ENCODE measurements around the gene TCF3.

Gene TCF3

GRCh38 chr19:1675633-1676350, 23.4 kb upstream of the TCF3 start:
- Histone ChIP-seq H2BK12ac (ENCODE audit: low read length in 2 of 2) (no peak overlapping the region), H3K4me2 (ENCODE audit: low read length, poor library complexity, severe bottlenecking) (no peak overlapping the region), H3K79me1 (replicated peaks; ENCODE audit: low read length, poor library complexity, severe bottlenecking) (no peaks in the 10 kb centered on the region), H3K27ac (ENCODE audit: low read length, poor library complexity, severe bottlenecking) (no peak overlapping the region), H2BK15ac (ENCODE audit: low read depth, poor library complexity, severe bottlenecking) (no peak overlapping the region), H4K91ac (ENCODE audit: low read length) (no peak overlapping the region), H3K9ac (ENCODE audit: low read length) (no peak overlapping the region), H3K9me3 (ENCODE audit: control insufficient read depth, low read length) (no peaks in the 10 kb centered on the region), H4K8ac (ENCODE audit: low read length) (no peak overlapping the region), H3K18ac (ENCODE audit: low read depth in 1 of 2, low read length in 2 of 2) (no peak overlapping the region), H3K23ac (ENCODE audit: low read length in 2 of 2) (no peak overlapping the region), H3K4me3 (ENCODE audit: insufficient read depth in 1 of 2, low read depth in 1 of 2, low read length in 2 of 2) (no peak overlapping the region), H3K27me3 (ENCODE audit: control insufficient read depth in 1 of 2, insufficient read depth in 1 of 2, low read length in 2 of 2) (peaks cover 63 to 70% of the 10 kb centered on the region in 2 experiments), H3K14ac (ENCODE audit: low read length in 2 of 2) (no peak overlapping the region), H2BK120ac (ENCODE audit: low read depth, low read length) (no peak overlapping the region), H3K36me3 (ENCODE audit: control insufficient read depth in 1 of 2, insufficient read depth in 2 of 2, low read depth in 1 of 2, low read length in 2 of 2) (no peaks in the 10 kb centered on the region), H2AFZ (ENCODE audit: low read depth, low read length) (no peak overlapping the region), H3K4me1 (ENCODE audit: control insufficient read depth, insufficient read depth, low read depth, low read length) (peaks cover 7% of the 10 kb centered on the region), H2BK5ac (ENCODE audit: low read depth, low read length, poor library complexity, severe bottlenecking) (no peak overlapping the region), H2AK5ac (ENCODE audit: low read length, severe bottlenecking) (no peak overlapping the region), H3K4ac (ENCODE audit: low read depth in 1 of 2, low read length in 2 of 2) (no peak overlapping the region)
- no peak for DNase-seq
- 17% methylated on average over 61 of the region's 62 CpGs for WGBS

- no peak overlapping the region for H2BK120ac ChIP-seq (ENCODE audit: low read depth, low read length)
- H2BK15ac ChIP-seq (ENCODE audit: low read depth, poor library complexity, severe bottlenecking) = no peak overlapping the region
- H3K27me3 ChIP-seq (ENCODE audit: control insufficient read depth in 1 of 2, insufficient read depth in 1 of 2, low read length in 2 of 2) = peaks cover 69 to 75% of the 10 kb centered on the region in 2 experiments
- no peak for DNase-seq
- 67% methylated on average over 8 of the region's 8 CpGs for WGBS
- H3K23ac ChIP-seq (ENCODE audit: low read length in 2 of 2) = no peak overlapping the region
- H4K8ac ChIP-seq (ENCODE audit: low read length) = no peak overlapping the region
- H3K4ac ChIP-seq (ENCODE audit: low read depth in 1 of 2, low read length in 2 of 2) = no peak overlapping the region
- no peak overlapping the region for H2AK5ac ChIP-seq (ENCODE audit: low read length, severe bottlenecking)
- no peak overlapping the region for H3K27ac ChIP-seq (ENCODE audit: low read length, poor library complexity, severe bottlenecking)
- H3K79me1 ChIP-seq (replicated peaks; ENCODE audit: low read length, poor library complexity, severe bottlenecking) = no peaks in the 10 kb centered on the region
- no peaks in the 10 kb centered on the region for H3K9me3 ChIP-seq (ENCODE audit: control insufficient read depth, low read length)
- H2BK5ac ChIP-seq (ENCODE audit: low read depth, low read length, poor library complexity, severe bottlenecking) = no peak overlapping the region
- H3K18ac ChIP-seq (ENCODE audit: low read depth in 1 of 2, low read length in 2 of 2) = no peak overlapping the region
- no peaks in the 10 kb centered on the region for H3K36me3 ChIP-seq (ENCODE audit: control insufficient read depth in 1 of 2, insufficient read depth in 2 of 2, low read depth in 1 of 2, low read length in 2 of 2)
- H3K4me3 ChIP-seq (ENCODE audit: insufficient read depth in 1 of 2, low read depth in 1 of 2, low read length in 2 of 2) = no peak overlapping the region
- H3K4me1 ChIP-seq (ENCODE audit: control insufficient read depth, insufficient read depth, low read depth, low read length) = peaks cover 7% of the 10 kb centered on the region
- H2AFZ ChIP-seq (ENCODE audit: low read depth, low read length) = no peak overlapping the region
- no peak overlapping the region for H3K9ac ChIP-seq (ENCODE audit: low read length)
- no peak overlapping the region for H3K14ac ChIP-seq (ENCODE audit: low read length in 2 of 2)
- H4K91ac ChIP-seq (ENCODE audit: low read length) = no peak overlapping the region
- H2BK12ac ChIP-seq (ENCODE audit: low read length in 2 of 2) = no peak overlapping the region
- H3K4me2 ChIP-seq (ENCODE audit: low read length, poor library complexity, severe bottlenecking) = no peak overlapping the region
These were observed 21.9 kb upstream of the TCF3 start for GRCh38 chr19:1674293-1674679.

DNA sequence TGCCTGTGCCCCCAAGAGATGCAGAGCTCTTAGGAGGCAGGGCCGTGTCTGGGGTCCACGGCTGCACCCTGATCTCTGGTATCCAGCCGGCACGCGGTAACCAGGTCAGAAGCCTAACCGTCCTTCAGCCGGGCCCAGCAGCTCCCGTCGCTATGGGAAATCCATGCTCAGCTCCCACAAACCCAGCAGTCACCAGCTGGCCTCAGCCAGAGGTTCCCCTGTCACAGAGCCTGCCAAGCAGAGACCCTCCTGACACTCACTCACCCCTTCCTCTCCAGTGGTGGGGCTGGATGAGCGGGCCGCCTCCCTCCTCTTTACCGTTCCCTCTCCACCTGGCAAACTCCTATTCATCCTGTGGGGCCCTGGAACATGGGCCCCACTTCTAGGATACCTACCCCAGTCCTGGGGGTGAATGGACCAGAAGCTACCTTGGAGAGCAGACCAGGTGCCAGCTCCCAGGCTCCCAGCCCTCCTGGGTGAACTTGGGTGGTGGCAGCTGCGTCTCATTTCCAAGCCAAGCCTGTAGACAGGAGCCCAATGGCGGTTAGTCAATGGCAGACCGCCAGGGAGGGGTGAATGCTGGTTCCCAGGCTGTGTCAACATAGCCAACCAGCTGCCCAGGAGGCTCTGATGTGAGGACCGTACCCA, 21.4 kb upstream of the TCF3 start:
- H3K18ac ChIP-seq (ENCODE audit: low read depth in 1 of 2, low read length in 2 of 2) = no peak overlapping the region
- H3K79me1 ChIP-seq (replicated peaks; ENCODE audit: low read length, poor library complexity, severe bottlenecking) = no peaks in the 10 kb centered on the region
- H3K27me3 ChIP-seq (ENCODE audit: control insufficient read depth in 1 of 2, insufficient read depth in 1 of 2, low read length in 2 of 2) = peaks cover 72 to 76% of the 10 kb centered on the region in 2 experiments
- H4K91ac ChIP-seq (ENCODE audit: low read length) = no peak overlapping the region
- H3K4ac ChIP-seq (ENCODE audit: low read depth in 1 of 2, low read length in 2 of 2) = no peak overlapping the region
- H3K9me3 ChIP-seq (ENCODE audit: control insufficient read depth, low read length) = no peaks in the 10 kb centered on the region
- no peak overlapping the region for H2BK120ac ChIP-seq (ENCODE audit: low read depth, low read length)
- H2BK5ac ChIP-seq (ENCODE audit: low read depth, low read length, poor library complexity, severe bottlenecking) = no peak overlapping the region
- WGBS = 60% methylated on average over 14 of the region's 16 CpGs
- no peaks in the 10 kb centered on the region for H3K36me3 ChIP-seq (ENCODE audit: control insufficient read depth in 1 of 2, insufficient read depth in 2 of 2, low read depth in 1 of 2, low read length in 2 of 2)
- no peak overlapping the region for H2BK15ac ChIP-seq (ENCODE audit: low read depth, poor library complexity, severe bottlenecking)
- DNase-seq = no peak
- H4K8ac ChIP-seq (ENCODE audit: low read length) = no peak overlapping the region
- no peak overlapping the region for H3K27ac ChIP-seq (ENCODE audit: low read length, poor library complexity, severe bottlenecking)
- no peak overlapping the region for H3K23ac ChIP-seq (ENCODE audit: low read length in 2 of 2)
- peaks cover 9% of the 10 kb centered on the region for H3K4me1 ChIP-seq (ENCODE audit: control insufficient read depth, insufficient read depth, low read depth, low read length)
- H2AK5ac ChIP-seq (ENCODE audit: low read length, severe bottlenecking) = no peak overlapping the region
- no peak overlapping the region for H2AFZ ChIP-seq (ENCODE audit: low read depth, low read length)
- H3K4me2 ChIP-seq (ENCODE audit: low read length, poor library complexity, severe bottlenecking) = no peak overlapping the region
- no peak overlapping the region for H3K14ac ChIP-seq (ENCODE audit: low read length in 2 of 2)
- no peak overlapping the region for H2BK12ac ChIP-seq (ENCODE audit: low read length in 2 of 2)
- H3K4me3 ChIP-seq (ENCODE audit: insufficient read depth in 1 of 2, low read depth in 1 of 2, low read length in 2 of 2) = no peak overlapping the region
- H3K9ac ChIP-seq (ENCODE audit: low read length) = no peak overlapping the region

DNA sequence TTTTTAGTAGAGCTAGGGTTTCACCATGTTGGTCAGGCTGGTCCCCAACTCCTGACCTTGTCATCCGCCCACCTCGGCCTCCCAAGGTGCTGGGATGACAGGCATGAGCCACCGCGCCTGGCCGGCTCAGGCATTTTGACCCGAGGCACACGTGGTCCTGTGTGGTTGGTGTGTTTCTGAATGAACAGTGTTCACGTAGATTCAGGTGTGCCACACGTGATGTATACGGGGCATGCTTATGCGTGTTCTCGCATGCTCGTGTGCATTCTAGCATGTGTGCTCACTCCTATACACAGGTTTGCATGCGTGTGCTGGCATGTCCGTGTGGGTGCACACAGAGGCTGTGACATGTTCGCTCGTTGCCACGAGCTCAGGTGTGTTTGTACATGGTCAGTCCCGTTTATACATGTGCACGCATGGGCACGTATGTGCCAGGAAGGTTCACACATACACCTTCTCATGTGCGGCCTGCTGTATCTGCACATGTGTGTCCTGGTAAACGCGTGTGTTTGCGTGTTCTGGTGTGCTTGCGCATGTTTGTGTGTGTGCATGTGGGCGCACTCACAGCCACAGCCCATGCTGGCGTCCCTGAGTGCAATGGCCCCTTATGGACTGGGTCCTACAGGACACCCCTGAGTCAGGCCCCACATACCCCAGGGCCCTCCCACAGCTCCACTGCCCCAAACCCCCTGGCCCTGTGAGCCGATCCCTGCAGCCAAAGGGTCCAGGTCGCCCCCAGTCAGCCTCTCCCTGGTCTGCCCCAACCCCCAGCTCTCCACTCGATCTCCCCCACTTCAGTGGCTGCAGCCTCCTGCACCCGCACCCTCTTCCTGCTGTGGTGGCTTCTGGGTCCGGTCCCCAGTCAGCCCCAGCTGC, 20.6 kb upstream of the TCF3 start:
- H2BK120ac ChIP-seq (ENCODE audit: low read depth, low read length) = no peak overlapping the region
- H3K27me3 ChIP-seq (ENCODE audit: control insufficient read depth in 1 of 2, insufficient read depth in 1 of 2, low read length in 2 of 2) = peaks cover 72 to 76% of the 10 kb centered on the region in 2 experiments
- 89% methylated on average over 33 of the region's 33 CpGs for WGBS
- H3K27ac ChIP-seq (ENCODE audit: low read length, poor library complexity, severe bottlenecking) = no peak overlapping the region
- H4K91ac ChIP-seq (ENCODE audit: low read length) = no peak overlapping the region
- H2AK5ac ChIP-seq (ENCODE audit: low read length, severe bottlenecking) = no peak overlapping the region
- no peaks in the 10 kb centered on the region for H3K9me3 ChIP-seq (ENCODE audit: control insufficient read depth, low read length)
- H3K9ac ChIP-seq (ENCODE audit: low read length) = no peak overlapping the region
- DNase-seq = no peak
- H3K14ac ChIP-seq (ENCODE audit: low read length in 2 of 2) = no peak overlapping the region
- no peak overlapping the region for H2BK15ac ChIP-seq (ENCODE audit: low read depth, poor library complexity, severe bottlenecking)
- H3K36me3 ChIP-seq (ENCODE audit: control insufficient read depth in 1 of 2, insufficient read depth in 2 of 2, low read depth in 1 of 2, low read length in 2 of 2) = no peaks in the 10 kb centered on the region
- H2BK12ac ChIP-seq (ENCODE audit: low read length in 2 of 2) = no peak overlapping the region
- no peak overlapping the region for H3K4ac ChIP-seq (ENCODE audit: low read depth in 1 of 2, low read length in 2 of 2)
- H3K4me2 ChIP-seq (ENCODE audit: low read length, poor library complexity, severe bottlenecking) = no peak overlapping the region
- no peak overlapping the region for H2BK5ac ChIP-seq (ENCODE audit: low read depth, low read length, poor library complexity, severe bottlenecking)
- H3K4me3 ChIP-seq (ENCODE audit: insufficient read depth in 1 of 2, low read depth in 1 of 2, low read length in 2 of 2) = no peak overlapping the region
- no peak overlapping the region for H2AFZ ChIP-seq (ENCODE audit: low read depth, low read length)
- no peak overlapping the region for H3K18ac ChIP-seq (ENCODE audit: low read depth in 1 of 2, low read length in 2 of 2)
- no peak overlapping the region for H4K8ac ChIP-seq (ENCODE audit: low read length)
- H3K23ac ChIP-seq (ENCODE audit: low read length in 2 of 2) = no peak overlapping the region
- peaks cover 12% of the 10 kb centered on the region for H3K4me1 ChIP-seq (ENCODE audit: control insufficient read depth, insufficient read depth, low read depth, low read length)
- H3K79me1 ChIP-seq (replicated peaks; ENCODE audit: low read length, poor library complexity, severe bottlenecking) = no peaks in the 10 kb centered on the region

Data from mesenchymal stem cell (in vitro differentiated cells and primary cell).